ENCODE data around the gene SCT. TPM values are rescaled to one million over a fixed set of nuclear protein-coding genes. Genes with fewer than 3 reads are reported as not detected.

Gene SCT
- total RNA-seq, 2 donors from 2014 or later = not detected

DNA sequence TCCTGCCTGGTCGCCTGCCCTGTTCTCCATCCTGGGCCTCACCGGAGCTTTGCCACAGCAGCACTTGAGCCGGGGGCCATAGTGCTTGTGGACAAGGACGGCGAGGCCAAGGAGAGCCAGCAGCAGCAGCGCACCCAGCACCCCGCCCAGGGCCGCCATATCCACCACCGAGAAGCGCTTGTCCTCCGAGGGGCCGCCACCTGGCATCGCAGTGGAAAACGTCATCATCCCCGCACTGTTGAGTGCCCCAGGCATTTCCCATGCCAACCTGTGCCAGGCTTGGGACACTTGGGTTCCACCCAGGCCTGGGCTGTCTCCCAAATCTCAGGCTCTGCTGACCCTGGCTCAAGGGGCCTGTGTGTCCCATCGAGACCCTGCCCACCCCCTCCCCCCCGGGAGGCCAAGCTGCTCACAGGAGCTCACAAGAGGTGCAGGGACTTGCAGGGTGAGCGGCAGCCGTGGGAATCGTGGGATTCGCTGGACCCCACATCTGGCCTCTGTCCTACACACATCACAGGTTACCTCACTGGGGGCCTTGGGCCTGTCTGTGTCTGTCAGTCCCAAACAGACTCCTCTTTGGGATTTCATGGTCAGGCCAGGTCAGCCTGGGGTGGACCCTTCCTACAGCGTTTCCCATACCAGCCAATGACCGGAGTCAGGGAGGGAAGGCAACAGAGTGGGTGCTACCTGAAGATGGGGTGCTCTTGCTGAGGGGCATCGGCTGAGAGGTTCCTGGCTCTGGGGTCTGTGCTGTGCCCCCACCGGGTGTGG, 8.9 kb downstream of the SCT start:
- ATAC-seq (no peak), DNase-seq (ENCODE audit: low spot score in 2 of 2) (no peak)
- no peaks in the 10 kb centered on the region for H3K9me3 Mint-ChIP-seq
- peaks cover 0 to 8% of the 10 kb centered on the region in 2 donors for H3K36me3 Mint-ChIP-seq
- H3K27ac Mint-ChIP-seq = peak overlapping the region in 1 of 2 donors; percentile 29

DNA sequence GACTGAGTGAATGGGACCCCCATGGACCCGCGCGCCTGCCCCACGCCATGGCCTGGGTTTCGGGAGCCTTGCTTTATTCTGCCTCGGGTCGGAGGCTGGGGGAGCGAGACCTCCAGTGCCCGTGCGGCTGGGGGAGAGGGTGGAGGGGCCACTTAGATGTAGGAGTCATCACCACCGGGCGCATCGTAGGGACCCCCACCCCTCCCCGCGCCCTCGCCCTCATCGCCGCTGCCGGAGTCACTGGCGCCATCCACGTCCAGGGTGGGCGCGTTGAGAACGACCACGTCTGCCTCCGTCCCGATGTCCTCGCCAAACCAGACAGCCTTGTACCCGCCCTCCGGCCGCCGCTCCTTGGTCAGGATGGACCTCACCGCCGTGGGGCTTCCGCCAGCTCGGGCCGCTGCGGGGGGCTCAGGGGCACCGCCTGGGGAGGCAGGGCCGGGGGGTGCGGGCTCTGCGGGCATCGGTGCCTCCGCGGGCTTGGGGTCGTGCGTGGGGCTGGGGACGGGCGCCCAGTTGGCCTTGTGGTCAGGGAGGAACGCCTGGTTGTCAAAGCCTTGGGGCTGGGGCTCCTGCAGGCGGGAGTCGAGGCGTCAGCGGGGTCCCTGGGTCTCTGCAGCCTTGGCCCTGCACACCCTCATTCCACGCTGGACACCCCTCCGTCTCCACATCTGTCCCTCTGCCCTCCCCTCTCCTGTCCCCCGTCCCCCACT, 9.6 kb downstream of the SCT start:
- no peak for ATAC-seq
- H3K36me3 Mint-ChIP-seq = peaks cover 0 to 8% of the 10 kb centered on the region in 2 donors
- peak overlapping the region in 1 of 2 donors; percentile 87 for H3K27ac Mint-ChIP-seq

DNA sequence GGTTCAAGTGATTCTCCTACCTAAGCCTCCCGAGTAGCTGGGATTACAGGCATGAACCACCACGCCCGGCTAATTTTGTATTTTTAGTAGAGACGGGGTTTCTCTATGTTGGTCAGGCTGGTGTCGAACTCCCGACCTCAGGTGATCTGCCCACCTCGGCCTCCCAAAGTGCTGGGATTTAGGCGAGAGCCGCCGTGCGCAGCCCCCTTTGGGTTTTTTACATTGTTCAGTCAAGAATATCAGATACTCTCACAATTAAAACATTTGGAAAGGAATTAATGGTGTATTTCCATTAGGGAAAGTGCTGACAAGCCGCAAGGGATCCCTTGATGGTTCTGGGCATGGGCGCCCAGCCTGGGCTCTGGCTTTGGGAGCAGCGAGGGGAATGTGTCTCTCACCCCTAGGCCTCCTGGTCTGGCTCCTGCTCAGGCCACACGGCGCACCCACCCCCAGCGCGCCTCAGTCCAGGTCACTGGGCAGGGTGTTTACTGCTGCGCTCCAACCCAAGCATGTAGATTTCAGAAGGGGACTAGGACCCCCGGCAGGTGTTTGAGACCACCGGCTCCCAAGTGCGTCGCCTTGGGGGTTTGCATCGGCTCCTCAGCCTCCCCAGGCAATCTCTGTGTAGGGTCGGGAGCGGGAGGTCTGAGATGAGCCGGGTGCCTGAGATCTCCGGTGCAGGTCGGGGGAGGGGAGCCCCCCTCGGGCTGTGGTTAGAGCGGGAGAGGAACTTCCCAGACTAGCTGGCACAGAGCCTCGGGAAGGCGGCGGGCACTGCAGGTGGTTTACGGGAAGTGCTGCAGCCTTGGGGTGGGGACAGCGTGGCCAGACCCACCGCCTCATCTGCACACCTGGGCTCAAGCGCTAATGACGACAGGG, 10.4 kb downstream of the SCT start:
- Mint-ChIP-seq H3K9me3 (no peaks in the 10 kb centered on the region), H3K36me3 (peaks cover 0 to 13% of the 10 kb centered on the region in 2 donors), H3K27ac (peak overlapping the region; percentile 44 to 87)
- ATAC-seq (no peak), DNase-seq (ENCODE audit: low spot score in 2 of 2) (no peak)

More for the DNA sequence above, 9.6 kb downstream of the SCT start:
- DNase-seq (ENCODE audit: low spot score in 2 of 2) = no peak
- no peaks in the 10 kb centered on the region for H3K9me3 Mint-ChIP-seq

DNA sequence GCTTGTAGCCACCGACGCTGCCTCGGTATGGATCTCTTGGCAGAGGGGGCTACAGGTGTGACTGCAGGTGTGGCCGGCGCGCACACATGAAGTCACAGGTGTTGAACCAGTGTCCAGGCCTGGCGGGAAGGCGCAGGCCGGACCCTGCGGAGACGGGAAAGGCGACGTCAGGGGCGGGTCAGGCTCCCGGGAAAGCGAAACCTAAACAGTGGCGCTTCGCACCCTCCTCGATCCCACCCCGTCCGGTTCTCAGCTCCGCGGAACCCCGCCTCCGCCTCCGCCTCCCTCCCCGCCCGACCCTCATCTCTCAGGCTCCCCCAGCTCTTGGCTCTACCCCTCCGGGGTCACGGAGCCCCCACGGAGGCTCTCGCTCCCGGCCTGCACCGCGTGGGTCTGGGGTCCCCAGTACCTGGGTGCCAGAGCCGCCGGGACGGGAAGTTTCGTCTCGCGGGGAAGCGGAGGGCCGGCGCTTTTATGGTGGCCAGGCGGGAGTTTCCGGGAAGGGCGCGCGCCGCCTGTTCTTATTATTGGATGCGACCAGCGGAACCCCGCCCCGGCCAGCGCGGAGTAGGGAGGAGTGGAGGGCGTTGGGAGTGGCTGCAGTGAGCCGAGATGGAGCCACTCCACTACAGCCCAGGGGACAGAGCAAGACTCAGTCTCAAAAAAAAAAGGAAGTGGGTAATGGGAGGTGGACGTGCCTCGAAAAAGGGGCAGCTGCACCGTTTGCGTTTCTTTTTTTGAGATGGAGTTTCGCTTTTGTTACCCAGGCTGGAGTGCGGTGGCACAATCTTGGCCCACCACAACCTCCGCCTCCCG, 11.3 kb downstream of the SCT start, which contains the start of gene IRF7:
Gene IRF7 (minus strand): TSS at position 447 of the 816 bp plus-strand sequence. CDS start 586 bp downstream, outside the sequence.
- Mint-ChIP-seq H3K27ac (peak within 1 kb of the TSS; percentile 87 to 91), H3K9me3 (no peaks in the 10 kb centered on the region), H3K36me3 (peaks cover 0 to 13% of the 10 kb centered on the region in 2 donors)
- ATAC-seq = peak; percentile 82 to 91
- peak; percentile 87 to 93 for DNase-seq (ENCODE audit: low spot score in 2 of 2)

DNA sequence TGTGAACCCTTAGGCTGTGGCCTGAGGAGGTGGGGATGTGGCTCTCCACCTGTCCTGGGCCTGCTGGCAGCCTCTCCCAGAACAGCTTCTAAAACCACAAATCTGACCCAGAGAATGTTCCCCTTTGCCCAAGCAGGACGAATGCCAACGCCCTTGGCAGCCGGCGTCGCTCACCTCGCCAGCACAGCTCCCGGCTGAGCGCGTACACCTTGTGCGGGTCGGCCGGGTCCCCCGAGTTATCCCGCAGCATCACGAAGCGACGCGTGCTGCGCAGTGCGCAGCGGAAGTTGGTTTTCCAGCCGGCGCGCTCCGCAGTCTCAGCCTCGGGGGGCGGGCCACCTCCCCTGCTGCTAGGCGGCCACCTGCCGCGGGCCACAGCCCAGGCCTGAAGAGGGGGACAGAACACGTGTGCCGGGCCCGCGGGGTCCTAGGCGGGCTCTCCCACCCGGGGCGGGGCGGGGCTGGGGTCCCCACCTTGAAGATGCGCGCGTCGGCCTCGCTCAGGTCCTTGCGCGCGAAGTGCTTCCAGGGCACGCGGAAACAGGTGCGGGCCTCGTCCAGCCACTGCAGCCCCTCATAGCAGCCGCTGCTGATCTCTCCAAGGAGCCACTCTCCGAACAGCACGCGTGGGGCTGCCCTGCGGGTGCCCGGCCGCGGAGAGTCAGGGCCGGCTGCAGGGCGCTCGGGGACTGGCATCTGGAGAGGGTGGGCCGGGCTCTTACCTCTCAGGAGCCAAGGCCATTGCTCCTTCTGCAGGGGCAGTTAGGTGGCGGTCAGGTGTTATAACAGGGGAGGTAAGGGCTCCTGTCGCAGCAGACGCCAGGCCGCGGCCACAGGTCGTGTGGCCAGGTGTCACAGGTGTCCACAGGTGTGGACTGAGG, 12.1 kb downstream of the SCT start:
- Mint-ChIP-seq H3K27ac (peak overlapping the region; percentile 87 to 92), H3K9me3 (no peaks in the 10 kb centered on the region), H3K36me3 (peaks cover 0 to 13% of the 10 kb centered on the region in 2 donors)
- ATAC-seq (peak in 1 of 2 donors; percentile 1), DNase-seq (ENCODE audit: low spot score in 2 of 2) (no peak)

DNA sequence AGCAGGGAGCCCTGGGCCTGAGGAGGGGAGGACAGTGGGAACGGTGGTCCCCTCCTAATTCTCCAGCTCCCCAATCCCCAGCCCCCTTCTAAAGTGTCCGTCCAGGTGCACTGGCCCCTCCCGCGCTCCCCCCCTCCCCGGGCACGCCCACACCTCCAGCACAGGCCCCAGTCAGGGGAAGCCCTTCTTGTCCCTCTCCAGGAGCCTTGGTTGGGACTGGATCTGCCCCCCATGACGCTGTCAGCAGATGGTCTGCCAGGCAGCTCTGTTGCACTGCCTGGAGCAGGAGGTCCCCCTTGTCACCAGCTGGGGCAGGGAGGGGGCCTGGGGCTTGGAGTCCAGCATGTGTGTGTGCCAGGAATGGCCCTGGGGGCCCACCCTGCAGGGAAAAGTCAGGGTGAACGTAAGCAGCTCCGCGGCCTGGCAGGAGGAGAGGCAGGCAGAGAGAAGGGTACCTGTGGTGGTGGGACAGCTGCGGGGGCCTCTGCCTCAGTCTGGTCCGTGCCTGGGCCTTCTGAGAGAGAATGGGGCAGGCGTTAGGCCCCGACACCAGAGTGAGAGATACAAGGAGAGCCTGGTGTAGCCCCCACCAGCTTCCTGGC, 12.9 kb downstream of the SCT start:
- Mint-ChIP-seq H3K27ac (peak overlapping the region; percentile 82 to 92), H3K36me3 (peaks cover 0 to 13% of the 10 kb centered on the region in 2 donors), H3K9me3 (no peaks in the 10 kb centered on the region)
- DNase-seq (ENCODE audit: low spot score in 2 of 2) (no peak), ATAC-seq (peak in 1 of 2 donors; percentile 0)

DNA sequence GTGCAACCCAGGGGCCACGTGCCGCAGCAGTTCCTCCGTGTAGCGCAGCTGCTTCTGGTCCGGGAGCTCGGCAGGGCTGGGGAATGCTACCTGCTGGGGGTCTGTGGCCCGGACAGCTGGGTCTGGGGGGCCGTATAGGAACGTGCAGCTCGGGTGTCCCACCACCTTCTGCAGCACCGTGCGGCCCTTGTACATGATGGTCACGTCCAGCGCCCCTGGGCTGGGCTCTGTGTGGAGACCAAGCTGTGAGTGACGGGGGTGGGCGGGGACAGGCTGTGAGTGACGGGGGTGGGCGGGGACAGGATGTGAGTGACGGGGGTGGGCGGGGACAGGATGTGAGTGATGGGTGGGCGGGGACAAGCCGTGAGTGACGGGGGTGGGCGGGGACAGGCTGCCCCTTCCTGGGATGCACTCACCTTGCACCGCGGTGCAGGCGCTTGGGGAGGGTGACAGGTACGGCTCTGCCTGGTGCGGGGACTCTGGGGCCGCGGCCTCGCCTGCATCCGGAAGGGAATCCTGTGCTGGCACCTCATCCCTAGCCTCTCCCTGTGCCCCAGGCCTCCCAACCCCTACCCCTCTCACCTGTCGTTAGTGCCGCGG, 13.5 kb downstream of the SCT start:
- H3K36me3 Mint-ChIP-seq = peaks cover 0 to 13% of the 10 kb centered on the region in 2 donors
- ATAC-seq (peak; percentile 17 to 40), DNase-seq (ENCODE audit: low spot score in 2 of 2) (peak in 1 of 2 donors; percentile 68)
- peak overlapping the region; percentile 44 to 82 for H3K27ac Mint-ChIP-seq
- H3K9me3 Mint-ChIP-seq = no peaks in the 10 kb centered on the region

DNA sequence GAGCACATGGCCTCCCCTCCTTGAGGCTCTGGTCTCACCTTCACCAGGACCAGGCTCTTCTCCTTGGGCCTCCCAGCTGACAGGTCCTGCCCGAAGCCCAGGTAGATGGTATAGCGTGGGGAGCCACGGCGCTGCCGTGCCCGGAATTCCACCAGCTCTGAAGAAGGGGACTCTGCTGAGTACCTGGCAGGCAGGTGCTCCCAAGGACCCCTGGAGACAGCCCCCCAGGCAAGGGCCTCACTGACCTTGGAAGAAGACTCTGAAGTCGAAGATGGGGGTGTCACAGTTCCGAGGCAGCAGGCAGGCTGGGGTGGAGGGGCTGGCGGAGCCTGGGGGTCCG, 14.1 kb downstream of the SCT start:
- Mint-ChIP-seq H3K36me3 (peaks cover 0 to 13% of the 10 kb centered on the region in 2 donors), H3K9me3 (no peaks in the 10 kb centered on the region), H3K27ac (peak overlapping the region; percentile 35 to 68)
- ATAC-seq = no peak
- DNase-seq (ENCODE audit: low spot score in 2 of 2) = no peak

DNA sequence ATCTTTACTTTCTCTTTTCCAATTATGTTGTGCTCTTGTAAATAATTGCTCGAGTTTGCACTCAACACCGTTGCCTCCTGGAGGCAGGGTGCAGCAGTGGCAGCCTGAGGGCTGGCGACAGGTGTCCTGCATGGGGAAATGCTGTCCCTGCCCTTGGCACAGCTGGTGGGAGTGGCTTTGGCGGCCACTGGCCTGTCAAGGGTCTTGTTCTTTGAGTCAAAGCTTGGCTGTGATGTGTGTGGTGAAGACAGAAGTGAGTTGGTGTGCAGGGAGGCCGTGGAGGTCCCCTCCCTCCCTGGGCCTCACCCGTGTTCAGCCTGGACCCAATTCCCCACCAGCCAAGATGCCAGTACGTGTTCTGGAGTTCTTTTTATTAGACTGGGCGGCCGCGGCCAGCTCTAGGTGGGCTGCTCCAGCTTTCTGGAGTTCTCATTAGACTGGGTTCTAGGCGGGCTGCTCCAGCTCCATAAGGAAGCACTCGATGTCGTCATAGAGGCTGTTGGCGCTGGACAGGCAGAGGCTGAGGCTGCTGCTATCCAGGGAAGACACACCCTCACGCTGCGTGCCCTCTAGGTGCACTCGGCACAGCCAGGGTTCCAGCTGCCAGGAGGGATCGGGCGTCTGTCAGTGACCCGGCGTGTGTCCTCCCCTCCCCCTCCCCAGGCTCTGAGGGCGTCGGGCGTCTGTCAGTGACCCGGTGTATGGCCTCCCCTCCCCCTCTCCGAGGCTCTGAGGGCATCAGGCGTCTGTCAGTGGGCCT, 14.6 kb downstream of the SCT start:
- no peaks in the 10 kb centered on the region for H3K9me3 Mint-ChIP-seq
- DNase-seq (ENCODE audit: low spot score in 2 of 2) (no peak), ATAC-seq (no peak)
- peak overlapping the region; percentile 35 to 88 for H3K27ac Mint-ChIP-seq
- peaks cover 0 to 13% of the 10 kb centered on the region in 2 donors for H3K36me3 Mint-ChIP-seq

DNA sequence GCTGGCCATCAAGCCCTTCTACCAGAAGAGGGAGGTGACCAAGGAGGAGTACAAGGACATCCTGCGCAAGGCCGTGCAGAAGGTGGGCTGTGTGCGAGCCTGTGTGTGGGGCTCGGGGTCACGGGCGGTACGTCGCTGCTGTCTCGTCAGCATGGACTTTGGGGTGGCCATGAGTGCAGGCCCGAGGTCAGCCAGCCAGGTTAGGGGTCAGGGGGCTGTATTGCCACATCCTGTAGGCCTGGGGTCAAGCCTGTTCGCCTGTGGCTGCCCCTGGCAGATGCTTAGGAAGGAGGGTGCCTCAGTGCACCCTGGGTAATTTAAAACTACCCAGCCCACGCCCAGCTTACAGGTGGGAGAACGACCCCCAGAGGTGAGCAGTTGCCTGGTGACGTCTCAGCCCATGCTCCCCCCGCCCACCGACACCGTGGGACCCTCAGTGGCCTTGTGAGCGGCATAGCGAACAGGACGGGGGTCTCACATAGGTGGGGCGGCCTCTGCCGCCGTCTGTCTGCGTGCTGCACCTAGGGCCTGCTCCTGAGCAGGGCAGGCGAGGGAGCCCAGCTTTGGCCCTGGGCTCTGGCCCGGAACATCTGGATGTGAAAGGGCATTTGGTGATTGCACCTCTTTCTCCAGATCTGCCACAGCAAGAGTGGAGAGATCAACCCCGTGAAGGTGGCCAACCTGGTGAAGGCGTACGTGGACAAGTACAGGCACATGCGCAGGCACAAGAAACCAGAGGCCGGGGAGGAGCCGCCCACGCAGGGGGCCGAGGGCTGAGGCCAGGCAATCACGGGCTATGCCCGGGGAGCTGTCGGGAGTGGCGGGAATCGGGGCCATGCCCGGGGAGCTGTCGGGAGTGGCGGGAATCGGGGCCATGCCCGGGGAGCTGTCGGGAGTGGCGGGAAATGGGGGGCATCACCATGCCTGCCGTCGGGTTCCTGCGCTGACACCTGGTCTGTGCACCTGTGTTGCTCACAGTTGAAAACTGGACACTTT, 15.7 kb downstream of the SCT start:
- no peak for DNase-seq (ENCODE audit: low spot score in 2 of 2)
- ATAC-seq = no peak
- Mint-ChIP-seq H3K36me3 (peaks cover 0 to 21% of the 10 kb centered on the region in 2 donors), H3K9me3 (no peaks in the 10 kb centered on the region), H3K27ac (peak overlapping the region; percentile 81 to 92)

DNA sequence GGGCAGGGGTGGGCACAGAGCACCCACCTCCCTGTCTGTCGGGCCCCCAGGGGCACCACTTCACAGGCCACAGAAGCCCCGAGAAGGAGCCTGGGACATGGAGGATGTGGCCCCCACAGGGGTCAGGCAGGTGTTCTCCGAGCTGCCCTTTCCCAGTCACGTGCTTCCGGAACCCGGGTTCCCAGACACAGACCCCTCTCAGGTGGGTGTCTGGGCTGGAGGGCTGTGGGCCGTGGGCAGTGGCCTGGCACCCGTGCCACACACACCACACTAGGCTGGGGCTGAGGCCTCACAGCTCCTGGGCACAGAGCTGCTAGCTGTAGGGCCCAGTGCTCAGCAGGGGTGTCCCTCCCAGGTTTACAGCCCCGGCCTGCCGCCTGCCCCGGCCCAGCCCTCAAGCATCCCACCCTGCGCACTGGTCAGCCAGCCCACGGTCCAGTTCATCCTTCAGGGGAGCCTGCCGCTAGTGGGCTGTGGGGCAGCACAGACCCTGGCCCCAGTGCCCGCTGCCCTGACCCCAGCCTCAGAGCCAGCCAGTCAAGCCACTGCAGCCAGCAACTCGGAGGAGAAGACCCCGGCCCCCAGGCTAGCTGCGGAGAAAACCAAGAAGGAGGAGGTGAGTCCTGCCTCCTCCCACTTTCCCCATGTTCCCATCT, 16.7 kb downstream of the SCT start:
- Mint-ChIP-seq H3K9me3 (no peaks in the 10 kb centered on the region), H3K27ac (peak overlapping the region; percentile 81 to 92), H3K36me3 (peaks cover 0 to 21% of the 10 kb centered on the region in 2 donors)
- ATAC-seq (no peak), DNase-seq (ENCODE audit: low spot score in 2 of 2) (no peak)

DNA sequence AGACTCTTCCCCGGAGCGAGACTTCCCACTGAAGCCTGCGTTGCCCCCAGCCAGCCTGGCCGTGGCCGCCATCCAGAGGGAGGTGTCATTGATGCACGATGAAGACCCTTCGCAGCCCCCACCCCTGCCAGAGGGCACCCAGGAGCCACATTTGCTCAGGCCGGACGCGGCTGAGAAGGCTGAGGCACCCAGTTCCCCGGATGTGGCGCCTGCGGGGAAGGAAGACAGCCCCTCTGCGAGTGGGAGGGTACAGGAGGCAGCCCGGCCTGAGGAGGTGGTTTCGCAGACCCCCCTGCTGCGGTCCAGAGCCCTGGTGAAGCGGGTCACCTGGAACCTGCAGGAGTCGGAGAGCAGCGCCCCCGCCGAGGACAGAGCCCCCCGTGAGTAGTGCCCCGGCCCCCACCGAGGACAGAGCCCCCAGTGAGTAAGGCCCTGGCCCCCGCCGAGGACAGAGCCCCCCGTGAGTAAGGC, 17.6 kb downstream of the SCT start:
- ATAC-seq (no peak), DNase-seq (ENCODE audit: low spot score in 2 of 2) (no peak)
- peaks cover 0 to 17% of the 10 kb centered on the region in 2 donors for H3K36me3 Mint-ChIP-seq
- no peaks in the 10 kb centered on the region for H3K9me3 Mint-ChIP-seq
- H3K27ac Mint-ChIP-seq = no peak overlapping the region
